ENCODE results near the gene KCNK1. TPM values are rescaled to one million over a fixed set of nuclear protein-coding genes. Genes with fewer than 3 reads are reported as not detected.
"Not testable (repeated sequence)": the region's sequence is repeated elsewhere in the genome, so short reads cannot be mapped to it uniquely, and the experiment has no call there.

Gene KCNK1
- total RNA-seq, 1 experiment from 2014 or later, result 24.3 TPM

DNA sequence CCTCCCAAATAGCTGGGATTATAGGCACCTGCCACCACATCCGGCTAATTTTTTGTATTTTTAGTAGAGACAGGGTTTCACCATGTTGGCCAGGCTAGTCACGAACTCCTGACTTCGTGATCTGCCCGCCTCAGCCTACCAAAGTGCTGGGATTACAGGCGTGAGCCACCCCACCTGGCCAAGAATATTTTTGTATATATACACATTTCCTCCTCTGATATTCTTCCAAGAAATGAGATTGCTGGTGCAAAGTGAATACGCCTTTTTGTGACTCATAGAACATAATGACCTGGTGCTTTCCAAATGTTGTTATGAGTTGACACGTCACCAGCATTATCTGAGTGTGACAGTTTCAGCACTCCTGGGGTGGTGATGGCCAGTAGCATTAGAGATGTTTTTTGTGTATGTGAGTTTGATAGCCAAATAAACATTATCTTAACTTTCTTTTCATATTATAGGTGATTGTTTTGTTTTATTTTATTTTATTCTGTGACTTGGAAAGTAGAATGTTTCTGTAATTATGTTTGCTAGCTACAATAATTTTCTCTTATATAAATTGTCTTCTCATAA lies 54.9 kb downstream of the KCNK1 start:
- peak; percentile 96 for DNase-seq (ENCODE audit: unreplicated experiment)
- BruUV-seq (replicated peaks), result no TSS peak
- TF ChIP-seq, protein P1, sequence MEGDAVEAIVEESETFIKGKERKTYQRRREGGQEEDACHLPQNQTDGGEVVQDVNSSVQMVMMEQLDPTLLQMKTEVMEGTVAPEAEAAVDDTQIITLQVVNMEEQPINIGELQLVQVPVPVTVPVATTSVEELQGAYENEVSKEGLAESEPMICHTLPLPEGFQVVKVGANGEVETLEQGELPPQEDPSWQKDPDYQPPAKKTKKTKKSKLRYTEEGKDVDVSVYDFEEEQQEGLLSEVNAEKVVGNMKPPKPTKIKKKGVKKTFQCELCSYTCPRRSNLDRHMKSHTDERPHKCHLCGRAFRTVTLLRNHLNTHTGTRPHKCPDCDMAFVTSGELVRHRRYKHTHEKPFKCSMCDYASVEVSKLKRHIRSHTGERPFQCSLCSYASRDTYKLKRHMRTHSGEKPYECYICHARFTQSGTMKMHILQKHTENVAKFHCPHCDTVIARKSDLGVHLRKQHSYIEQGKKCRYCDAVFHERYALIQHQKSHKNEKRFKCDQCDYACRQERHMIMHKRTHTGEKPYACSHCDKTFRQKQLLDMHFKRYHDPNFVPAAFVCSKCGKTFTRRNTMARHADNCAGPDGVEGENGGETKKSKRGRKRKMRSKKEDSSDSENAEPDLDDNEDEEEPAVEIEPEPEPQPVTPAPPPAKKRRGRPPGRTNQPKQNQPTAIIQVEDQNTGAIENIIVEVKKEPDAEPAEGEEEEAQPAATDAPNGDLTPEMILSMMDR (IDR thresholded peaks at IDR 0.05; ENCODE audit: unreplicated experiment), result no peak
- Mint-ChIP-seq H3K9me3 (ENCODE audit: unreplicated experiment) (no peaks in the 10 kb centered on the region), H3K4me1 (ENCODE audit: insufficient read depth, unreplicated experiment) (peaks cover 29% of the 10 kb centered on the region), H3K4me3 (ENCODE audit: unreplicated experiment) (no peak overlapping the region), H3K27ac (ENCODE audit: low read depth, unreplicated experiment) (peak overlapping the region; percentile 92), H3K36me3 (ENCODE audit: insufficient read depth, unreplicated experiment) (peaks cover 27% of the 10 kb centered on the region), H3K27me3 (ENCODE audit: insufficient read depth, unreplicated experiment) (no peaks in the 10 kb centered on the region)
- CTCF ChIA-PET, result interaction anchor here (0.9 to 3.6 kb wide), 3 partner anchors 9 to 67 kb away, joined by 3 to 14 read pairs (median 4); no protein-coding TSS in a partner anchor
- POLR2A ChIA-PET, result interaction anchor here (0.6 to 2.2 kb wide), 18 partner anchors 8 to 1433 kb away, joined by 3 to 9 read pairs (median 4); partner anchors contain the start of gene COA6
- intact Hi-C loops (cut with micrococcal nuclease), result loop anchor here (2.0 kb wide), 1 partner anchor 54 kb away; the partner anchor contains the start of gene KCNK1

DNA sequence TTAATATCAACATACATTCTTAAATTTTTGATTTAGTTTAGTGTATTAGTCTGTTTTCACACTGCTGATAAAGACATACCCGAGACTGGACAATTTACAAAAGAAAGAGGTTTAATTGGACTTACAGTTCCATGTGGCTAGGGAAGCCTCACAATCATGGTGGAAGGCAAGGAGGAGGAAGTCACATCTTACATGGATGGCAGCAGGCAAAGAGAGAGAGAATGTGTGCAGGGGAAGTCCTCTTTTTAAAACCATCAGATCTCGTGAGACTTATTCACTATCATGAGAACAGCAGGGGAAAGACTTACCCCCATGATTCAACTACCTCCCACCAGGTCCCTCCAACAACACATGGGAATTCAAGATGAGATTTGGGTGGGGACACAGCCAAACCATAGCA lies 56.5 kb downstream of the KCNK1 start:
- peaks cover 27% of the 10 kb centered on the region for H3K36me3 Mint-ChIP-seq (ENCODE audit: insufficient read depth, unreplicated experiment)
- H3K4me3 Mint-ChIP-seq (ENCODE audit: unreplicated experiment); BruUV-seq (replicated peaks); intact Hi-C loops (cut with micrococcal nuclease); H3K9me3 Mint-ChIP-seq (ENCODE audit: unreplicated experiment); H3K27me3 Mint-ChIP-seq (ENCODE audit: insufficient read depth, unreplicated experiment); DNase-seq (ENCODE audit: unreplicated experiment): not testable (repeated sequence)
- ChIA-PET POLR2A (interaction anchor here (1.3 to 2.0 kb wide), 2 partner anchors 8 to 16 kb away, joined by 3 to 7 read pairs; no protein-coding TSS in a partner anchor), CTCF (interaction anchor here (0.6 kb wide), 1 partner anchor 640 kb away, joined by 3 read pairs; no protein-coding TSS in a partner anchor)
- peak overlapping the region; percentile 92 for H3K27ac Mint-ChIP-seq (ENCODE audit: low read depth, unreplicated experiment)
- H3K4me1 Mint-ChIP-seq (ENCODE audit: insufficient read depth, unreplicated experiment), result peaks cover 21% of the 10 kb centered on the region

DNA sequence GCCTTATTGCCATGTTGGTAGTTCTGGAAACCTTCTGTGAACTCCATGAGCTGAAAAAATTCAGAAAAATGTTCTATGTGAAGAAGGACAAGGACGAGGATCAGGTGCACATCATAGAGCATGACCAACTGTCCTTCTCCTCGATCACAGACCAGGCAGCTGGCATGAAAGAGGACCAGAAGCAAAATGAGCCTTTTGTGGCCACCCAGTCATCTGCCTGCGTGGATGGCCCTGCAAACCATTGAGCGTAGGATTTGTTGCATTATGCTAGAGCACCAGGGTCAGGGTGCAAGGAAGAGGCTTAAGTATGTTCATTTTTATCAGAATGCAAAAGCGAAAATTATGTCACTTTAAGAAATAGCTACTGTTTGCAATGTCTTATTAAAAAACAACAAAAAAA lies 57.4 kb downstream of the KCNK1 start:
- CTCF ChIA-PET, result interaction anchor here (0.7 to 1.0 kb wide), 2 partner anchors 230 to 232 kb away, joined by 3 to 4 read pairs; no protein-coding TSS in a partner anchor
- Mint-ChIP-seq H3K27me3 (ENCODE audit: insufficient read depth, unreplicated experiment) (no peaks in the 10 kb centered on the region), H3K4me1 (ENCODE audit: insufficient read depth, unreplicated experiment) (peaks cover 21% of the 10 kb centered on the region), H3K27ac (ENCODE audit: low read depth, unreplicated experiment) (peak overlapping the region; percentile 92), H3K4me3 (ENCODE audit: unreplicated experiment) (no peak overlapping the region), H3K9me3 (ENCODE audit: unreplicated experiment) (no peaks in the 10 kb centered on the region), H3K36me3 (ENCODE audit: insufficient read depth, unreplicated experiment) (peaks cover 27% of the 10 kb centered on the region)
- POLR2A ChIA-PET, result interaction anchor here (0.6 to 1.1 kb wide), 2 partner anchors 12 to 1890 kb away, joined by 4 read pairs; no protein-coding TSS in a partner anchor
- TF ChIP-seq, protein P1 (IDR thresholded peaks at IDR 0.05; ENCODE audit: unreplicated experiment), result no peak
- DNase-seq (ENCODE audit: unreplicated experiment), result no peak
- no TSS peak for BruUV-seq (replicated peaks)
- intact Hi-C loops (cut with micrococcal nuclease), result no loop called here

DNA sequence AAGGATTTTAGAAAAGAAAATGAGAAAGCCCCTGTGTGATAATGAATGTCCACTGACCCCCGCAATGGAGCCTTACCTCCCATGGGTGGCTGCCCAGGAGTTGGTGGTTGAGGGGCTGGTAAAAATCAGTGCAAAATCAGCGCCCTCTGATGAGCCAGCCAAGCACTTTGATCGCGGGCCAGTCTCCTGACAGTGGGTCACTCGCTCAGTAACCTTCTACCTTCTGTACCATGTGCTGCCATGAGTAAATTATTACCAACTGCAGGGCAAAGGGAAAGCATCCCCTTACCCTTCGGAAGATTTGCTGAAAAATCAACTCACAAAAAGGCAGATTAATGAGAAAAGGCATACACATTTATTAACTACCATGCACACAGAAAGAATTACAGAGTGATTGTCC lies 58.8 kb downstream of the KCNK1 start:
- no peaks in the 10 kb centered on the region for H3K9me3 Mint-ChIP-seq (ENCODE audit: unreplicated experiment)
- intact Hi-C loops (cut with micrococcal nuclease), result no loop called here
- CTCF ChIA-PET, result interaction anchor here (0.5 to 1.0 kb wide), 2 partner anchors 34 to 282 kb away, joined by 3 read pairs; no protein-coding TSS in a partner anchor
- POLR2A ChIA-PET, result interaction anchor here (0.9 kb wide), 1 partner anchor 22 kb away, joined by 3 read pairs; no protein-coding TSS in a partner anchor
- no peak overlapping the region for H3K27ac Mint-ChIP-seq (ENCODE audit: low read depth, unreplicated experiment)
- no peaks in the 10 kb centered on the region for H3K27me3 Mint-ChIP-seq (ENCODE audit: insufficient read depth, unreplicated experiment)
- H3K4me3 Mint-ChIP-seq (ENCODE audit: unreplicated experiment), result no peak overlapping the region
- no peak for DNase-seq (ENCODE audit: unreplicated experiment)
- TF ChIP-seq, protein P1 (IDR thresholded peaks at IDR 0.05; ENCODE audit: unreplicated experiment), result no peak
- H3K36me3 Mint-ChIP-seq (ENCODE audit: insufficient read depth, unreplicated experiment), result peaks cover 17% of the 10 kb centered on the region
- no TSS peak for BruUV-seq (replicated peaks)
- H3K4me1 Mint-ChIP-seq (ENCODE audit: insufficient read depth, unreplicated experiment), result peaks cover 21% of the 10 kb centered on the region
